Ectodermal cell (in vitro differentiated cells): Measurements from ENCODE around the gene CALU.

Experiments used
- H3K27ac ChIP-seq: 2 replicates; pipeline ENCODE4 v1.7.0; 2013; ENCODE audit warnings: mild to moderate bottlenecking, low read depth, low read length; ENCODE audit not compliant: insufficient read depth, poor library complexity, severe bottlenecking
- H3K27me3 ChIP-seq: 2 replicates; pipeline ENCODE4 v1.7.0; 2013; ENCODE audit warnings: mild to moderate bottlenecking, low read length; ENCODE audit not compliant: insufficient read depth, control insufficient read depth, poor library complexity, severe bottlenecking
- H3K36me3 ChIP-seq: one replicate; pipeline ENCODE4 v1.7.0; 2013; ENCODE audit warnings: low read length; ENCODE audit not compliant: control insufficient read depth, insufficient read depth
- H3K4me1 ChIP-seq: one replicate; pipeline ENCODE4 v1.7.0; 2013; ENCODE audit warnings: low read length; ENCODE audit not compliant: control insufficient read depth, insufficient read depth
- H3K4me3 ChIP-seq: 2 replicates; pipeline ENCODE4 v1.7.0; 2013; ENCODE audit warnings: low read depth, low read length, control low read depth; ENCODE audit not compliant: insufficient read depth
- H3K9me3 ChIP-seq: 2 replicates; pipeline ENCODE4 v1.7.0; 2013; ENCODE audit warnings: mild to moderate bottlenecking, low read length, moderate library complexity; ENCODE audit not compliant: control insufficient read depth
- WGBS, 2 experiments: methylation state at CpG; one replicate each; pipeline ENCODE4 v1.1.7; 2013; ENCODE audit warnings: missing lambda C conversion rate in 2 of 2; 5-methylcytosine and 5-hydroxymethylcytosine counted together

The CALU gene

GRCh38 chr7:128744366-128744905 is 5.3 kb downstream of the CALU start:
- Histone ChIP-seq H3K4me1 (peaks cover 5% of the 10 kb centered on the region), H3K27me3 (no peaks in the 10 kb centered on the region), H3K9me3 (no peaks in the 10 kb centered on the region), H3K4me3 (no peak overlapping the region), H3K36me3 (peaks cover 17% of the 10 kb centered on the region), H3K27ac (no peak overlapping the region)
- WGBS, 2 experiments: 85 to 91% methylated on average over 2 of the region's 2 CpGs

GRCh38 chr7:128745706-128746105 is 6.5 kb downstream of the CALU start:
- H3K9me3 ChIP-seq: no peaks in the 10 kb centered on the region
- WGBS, 2 experiments: 86 to 95% methylated on average over 1 of the region's 1 CpG
- peaks cover 28% of the 10 kb centered on the region for H3K36me3 ChIP-seq
- no peak overlapping the region for H3K27ac ChIP-seq
- no peak overlapping the region for H3K4me3 ChIP-seq
- no peaks in the 10 kb centered on the region for H3K4me1 ChIP-seq
- H3K27me3 ChIP-seq: no peaks in the 10 kb centered on the region

- Histone ChIP-seq H3K27ac (no peak overlapping the region), H3K4me3 (no peak overlapping the region), H3K27me3 (no peaks in the 10 kb centered on the region), H3K36me3 (peaks cover 37% of the 10 kb centered on the region), H3K4me1 (no peaks in the 10 kb centered on the region), H3K9me3 (no peaks in the 10 kb centered on the region)
- 95 to 97% methylated on average over 6 of the region's 6 CpGs for WGBS, 2 experiments
Observed at GRCh38 chr7:128747327-128748079, 8.3 kb downstream of the CALU start.

DNA sequence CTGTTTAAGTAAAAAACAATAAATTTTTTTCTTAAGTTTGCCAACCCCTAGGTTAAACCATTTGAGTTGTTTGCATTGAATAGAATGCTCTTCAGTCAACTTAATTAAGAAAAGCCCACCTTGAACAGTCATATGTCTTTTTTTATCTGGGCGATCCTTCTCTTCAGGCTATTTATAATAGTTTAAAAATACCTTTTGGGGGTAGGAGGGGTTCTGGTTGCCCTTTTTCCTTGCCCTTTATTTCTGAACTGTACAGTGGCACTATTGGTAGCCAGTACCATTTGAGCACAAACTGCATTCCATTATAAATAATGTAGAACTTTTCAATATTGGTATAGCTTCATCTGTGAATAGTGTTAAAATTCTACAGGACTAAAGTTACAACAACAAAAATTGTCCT is 13.1 kb downstream of the CALU start:
- Histone ChIP-seq H3K36me3 (peaks cover 42% of the 10 kb centered on the region), H3K4me1 (no peaks in the 10 kb centered on the region), H3K9me3 (no peaks in the 10 kb centered on the region), H3K4me3 (no peak overlapping the region), H3K27me3 (no peaks in the 10 kb centered on the region), H3K27ac (no peak overlapping the region)
- 88 to 100% methylated on average over 1 of the region's 1 CpG for WGBS, 2 experiments

GRCh38 chr7:128755075-128755818 is 16.1 kb downstream of the CALU start:
- no peaks in the 10 kb centered on the region for H3K9me3 ChIP-seq
- H3K27ac ChIP-seq: no peak overlapping the region
- no peak overlapping the region for H3K4me3 ChIP-seq
- H3K27me3 ChIP-seq: no peaks in the 10 kb centered on the region
- 91 to 97% methylated on average over 2 of the region's 2 CpGs for WGBS, 2 experiments
- H3K4me1 ChIP-seq: no peaks in the 10 kb centered on the region
- H3K36me3 ChIP-seq: peaks cover 39% of the 10 kb centered on the region

- Histone ChIP-seq H3K9me3 (no peaks in the 10 kb centered on the region), H3K27me3 (no peaks in the 10 kb centered on the region), H3K4me1 (no peaks in the 10 kb centered on the region), H3K27ac (no peak overlapping the region), H3K36me3 (peaks cover 36% of the 10 kb centered on the region), H3K4me3 (no peak overlapping the region)
- 96 to 97% methylated on average over 5 of the region's 5 CpGs for WGBS, 2 experiments
Observed at GRCh38 chr7:128755819-128756476, 16.8 kb downstream of the CALU start.

DNA sequence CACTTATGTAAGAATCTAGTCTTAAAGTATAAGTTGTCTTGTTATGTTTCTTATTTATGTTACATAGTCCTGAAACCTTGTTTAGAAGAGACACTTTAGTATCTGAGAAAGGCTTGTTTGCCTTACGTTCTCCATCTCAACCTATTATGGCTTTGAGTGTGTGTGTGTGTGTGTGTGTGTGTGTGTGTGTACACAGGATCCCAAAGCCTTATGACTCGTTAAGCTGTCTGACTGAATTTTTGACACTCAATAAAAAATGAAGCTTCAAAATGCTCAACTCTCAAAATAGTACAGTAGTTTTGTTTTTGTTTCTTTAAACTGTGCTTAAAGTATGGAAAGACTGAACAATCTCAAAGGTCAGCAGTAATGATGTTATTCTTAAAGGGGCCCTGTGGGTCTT is 18.0 kb downstream of the CALU start:
- H3K9me3 ChIP-seq: no peaks in the 10 kb centered on the region
- 94 to 100% methylated on average over 1 to 2 of the region's 2 CpGs for WGBS, 2 experiments
- H3K36me3 ChIP-seq: peaks cover 30% of the 10 kb centered on the region
- H3K4me3 ChIP-seq: no peak overlapping the region
- H3K27ac ChIP-seq: no peak overlapping the region
- no peaks in the 10 kb centered on the region for H3K4me1 ChIP-seq
- no peaks in the 10 kb centered on the region for H3K27me3 ChIP-seq

- Histone ChIP-seq H3K27me3 (no peaks in the 10 kb centered on the region), H3K9me3 (no peaks in the 10 kb centered on the region), H3K36me3 (peaks cover 27% of the 10 kb centered on the region), H3K4me3 (no peak overlapping the region), H3K4me1 (no peaks in the 10 kb centered on the region), H3K27ac (no peak overlapping the region)
- WGBS, 2 experiments: 95 to 97% methylated on average over 1 of the region's 1 CpG
Observed at GRCh38 chr7:128758553-128758952, 19.4 kb downstream of the CALU start.

DNA sequence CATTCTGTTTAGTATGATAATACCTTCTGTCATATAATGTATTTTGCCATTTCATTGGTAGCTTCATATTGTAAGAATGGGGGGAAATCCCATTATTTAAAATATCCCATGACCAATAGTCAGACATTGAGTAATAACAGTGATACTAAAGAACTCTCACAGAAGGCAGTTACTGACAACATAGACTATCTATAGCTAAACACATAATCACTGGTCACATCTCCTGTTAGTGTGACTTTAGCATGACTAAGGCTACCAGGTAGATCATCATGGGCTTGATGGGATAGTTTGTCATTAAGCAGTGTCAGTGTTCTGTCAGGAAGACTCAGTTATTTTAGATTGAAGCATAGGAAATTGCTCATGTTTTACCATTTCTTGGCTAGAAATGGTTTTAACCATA is 20.1 kb downstream of the CALU start:
- H3K4me1 ChIP-seq: no peaks in the 10 kb centered on the region
- no peaks in the 10 kb centered on the region for H3K9me3 ChIP-seq
- H3K27ac ChIP-seq: no peak overlapping the region
- no peak overlapping the region for H3K4me3 ChIP-seq
- H3K36me3 ChIP-seq: peaks cover 22% of the 10 kb centered on the region
- H3K27me3 ChIP-seq: no peaks in the 10 kb centered on the region

DNA sequence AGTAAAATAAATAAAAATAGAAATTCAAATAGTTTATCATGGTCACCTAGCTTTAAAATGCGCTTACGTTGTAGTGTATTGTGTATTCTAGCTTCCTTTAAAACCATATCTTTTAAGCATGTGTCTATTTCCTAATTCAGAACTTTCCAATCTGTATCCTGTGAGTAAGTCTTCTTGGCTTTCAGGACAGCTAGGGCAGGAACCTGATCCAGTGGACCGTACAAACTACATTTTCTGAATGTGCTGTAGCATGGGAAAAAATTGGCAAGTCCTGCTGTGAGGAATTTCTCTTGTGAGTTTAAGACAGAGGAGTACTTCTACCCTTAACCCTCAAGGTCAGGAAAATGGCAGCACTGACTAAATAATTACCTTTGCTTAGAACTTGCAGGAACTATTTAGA is 24.4 kb downstream of the CALU start:
- Histone ChIP-seq H3K27me3 (no peaks in the 10 kb centered on the region), H3K9me3 (no peaks in the 10 kb centered on the region), H3K4me1 (no peaks in the 10 kb centered on the region), H3K27ac (no peak overlapping the region), H3K36me3 (peaks cover 27% of the 10 kb centered on the region), H3K4me3 (no peak overlapping the region)
- WGBS, 2 experiments: 88 to 98% methylated on average over 3 of the region's 3 CpGs
